Measurements from ENCODE around the gene DST. TPM values are rescaled to one million over a fixed set of nuclear protein-coding genes. Genes with fewer than 3 reads are reported as not detected.
A peak's percentile ranks its signal among the peaks of the same experiment; 100 is the strongest.

The DST gene
- total RNA-seq, 1 experiment from 2014 or later = 132 TPM

- TF ChIP-seq HMGXB4 (CRISPR knock-in tag; IDR thresholded peaks at IDR 0.05) (no peak), ZNF121 (CRISPR knock-in tag; IDR thresholded peaks at IDR 0.05) (no peak), CTCF (IDR thresholded peaks at IDR 0.05) (no peak), SP1 (CRISPR knock-in tag; conservative IDR thresholded peaks at IDR 0.05) (no peak)
Observed at GRCh38 chr6:56604186-56604585, 38.5 kb downstream of the DST start (continued).

GRCh38 chr6:56601390-56601789 lies 41.3 kb downstream of the DST start:
- peaks cover 75% of the 10 kb centered on the region for H3K36me3 Mint-ChIP-seq

GRCh38 chr6:56595490-56596122 lies 47.1 kb downstream of the DST start:
- H3K27me3 Mint-ChIP-seq (ENCODE audit: low read depth) = no peaks in the 10 kb centered on the region
- no peaks in the 10 kb centered on the region for H3K4me1 Mint-ChIP-seq
- peak; percentile 24 for DNase-seq (ENCODE audit: low spot score)
- H3K9me3 Mint-ChIP-seq = no peaks in the 10 kb centered on the region
- CTCF ChIA-PET = interaction anchor here (0.5 to 1.9 kb wide), 40 partner anchors 8 to 307 kb away, joined by 3 to 15 read pairs (median 4); no protein-coding TSS in a partner anchor
- peaks cover 67% of the 10 kb centered on the region for H3K36me3 Mint-ChIP-seq
- peak overlapping the region; percentile 24 for H3K27ac Mint-ChIP-seq
- H3K4me3 Mint-ChIP-seq = no peak overlapping the region
- POLR2A ChIA-PET = no interaction called here
- ATAC-seq = peak; percentile 83; the same call in 1 of the 2 replicates
- TF ChIP-seq CTCF (IDR thresholded peaks at IDR 0.05) (peak; percentile 47), ZBTB43 (CRISPR knock-in tag; IDR thresholded peaks at IDR 0.05) (no peak)

More at GRCh38 chr6:56601390-56601789, 41.3 kb downstream of the DST start:
- no peak overlapping the region for H3K27ac Mint-ChIP-seq
- POLR2A ChIA-PET = no interaction called here
- no peaks in the 10 kb centered on the region for H3K27me3 Mint-ChIP-seq (ENCODE audit: low read depth)
- DNase-seq (ENCODE audit: low spot score) = no peak
- CTCF ChIA-PET = no interaction called here
- TF ChIP-seq FOXP1 (CRISPR knock-in tag; IDR thresholded peaks at IDR 0.05; ENCODE audit: borderline replicate concordance) (no peak), RORB (CRISPR knock-in tag; IDR thresholded peaks at IDR 0.05) (no peak), EMX1 (CRISPR knock-in tag; IDR thresholded peaks at IDR 0.05) (no peak), ELF4 (CRISPR knock-in tag; IDR thresholded peaks at IDR 0.05; ENCODE audit: low read depth) (no peak), RELA (CRISPR knock-in tag; IDR thresholded peaks at IDR 0.05; ENCODE audit: borderline replicate concordance) (no peak), FOXJ3 (CRISPR knock-in tag; IDR thresholded peaks at IDR 0.05; ENCODE audit: borderline replicate concordance) (no peak), TP53 (CRISPR knock-in tag; IDR thresholded peaks at IDR 0.05) (no peak), STAT6 (CRISPR knock-in tag; conservative IDR thresholded peaks at IDR 0.05; ENCODE audit: low read depth) (no peak), NR3C1 (CRISPR knock-in tag; conservative IDR thresholded peaks at IDR 0.05; ENCODE audit: low read depth) (no peak)
- peaks cover 12% of the 10 kb centered on the region for H3K9me3 Mint-ChIP-seq
- no peaks in the 10 kb centered on the region for H3K4me1 Mint-ChIP-seq
- no peak overlapping the region for H3K4me3 Mint-ChIP-seq
- no peak for ATAC-seq

Measured in WTC11 (cell line).